ENCODE measurements around the gene ZBTB7C.
A peak's percentile ranks its signal among the peaks of the same experiment; 100 is the strongest.

The ZBTB7C gene

DNA sequence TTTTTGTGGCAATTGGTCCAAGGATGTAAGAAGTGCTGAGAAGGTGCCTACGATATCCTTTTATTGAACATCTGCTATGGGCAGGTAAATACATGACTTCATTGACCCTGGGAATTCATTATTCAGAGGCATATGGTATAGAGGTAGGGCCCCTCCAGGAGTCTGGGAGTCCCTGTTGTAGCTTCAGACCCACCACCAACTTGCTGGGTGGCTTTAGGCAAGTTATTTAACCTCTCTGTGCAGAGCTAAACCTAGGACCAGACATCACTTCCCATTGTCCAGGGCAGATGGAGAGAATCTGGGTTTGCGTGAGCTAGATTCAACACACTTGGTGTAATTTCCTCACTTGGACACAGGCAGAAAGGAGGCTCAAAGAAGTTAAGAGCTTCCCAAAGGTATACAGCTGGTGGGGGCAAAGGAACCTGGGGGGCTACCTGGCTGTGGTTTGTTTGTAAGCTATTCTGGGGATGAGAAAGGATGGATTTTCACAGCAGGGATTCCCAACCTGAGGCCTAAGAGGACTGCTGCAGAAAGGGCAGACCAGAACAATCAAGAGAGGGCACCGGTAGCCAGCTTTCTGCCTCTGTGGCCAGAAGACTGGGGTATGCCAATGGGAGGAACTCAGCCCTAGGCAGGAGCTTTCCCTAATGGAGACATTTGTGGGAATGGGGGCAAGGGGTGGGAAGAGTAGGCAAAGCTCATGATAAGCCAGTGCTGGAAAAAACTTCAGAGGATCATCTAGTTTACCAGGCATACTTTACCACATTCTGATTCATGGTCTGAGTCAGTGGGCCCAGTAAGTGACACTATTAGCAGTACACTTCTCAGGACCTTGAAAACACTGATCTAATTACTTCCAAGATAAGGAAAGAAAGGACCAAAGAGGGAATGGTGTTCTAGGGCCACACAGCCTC lies 376.1 kb downstream of the ZBTB7C start:
- DNase-seq (ENCODE audit: low read depth, low spot score), result no peak
- no peak overlapping the region for H3K4me3 ChIP-seq (ENCODE audit: insufficient read length, low read depth)
- no peaks in the 10 kb centered on the region for H3K36me3 ChIP-seq (ENCODE audit: insufficient read depth, insufficient read length, low read length)
- H3K4me1 ChIP-seq (ENCODE audit: insufficient read depth, insufficient read length), result peaks cover 4% of the 10 kb centered on the region
- TF ChIP-seq YY1 (IDR thresholded peaks at IDR 0.05; ENCODE audit: insufficient read depth, insufficient read length), result no peak
- no peak for TF ChIP-seq ZNF274 (IDR thresholded peaks at IDR 0.05; ENCODE audit: low read depth, low read length)
- no peak for TF ChIP-seq SUZ12 (IDR thresholded peaks at IDR 0.05; ENCODE audit: extremely low read depth, insufficient read depth, insufficient read length)
- H3K9me3 ChIP-seq (ENCODE audit: insufficient read depth, low read length), result no peaks in the 10 kb centered on the region
- H3K27me3 ChIP-seq (ENCODE audit: insufficient read depth, insufficient read length), result no peaks in the 10 kb centered on the region
- no peak overlapping the region for H3K9ac ChIP-seq (ENCODE audit: insufficient read length, low read depth)

- Histone ChIP-seq H3K4me1 (ENCODE audit: insufficient read depth, insufficient read length) (peaks cover 4% of the 10 kb centered on the region), H3K36me3 (ENCODE audit: insufficient read depth, insufficient read length, low read length) (no peaks in the 10 kb centered on the region)
Measured at GRCh38 chr18:48031641-48032040, 377.5 kb downstream of the ZBTB7C start.

DNA sequence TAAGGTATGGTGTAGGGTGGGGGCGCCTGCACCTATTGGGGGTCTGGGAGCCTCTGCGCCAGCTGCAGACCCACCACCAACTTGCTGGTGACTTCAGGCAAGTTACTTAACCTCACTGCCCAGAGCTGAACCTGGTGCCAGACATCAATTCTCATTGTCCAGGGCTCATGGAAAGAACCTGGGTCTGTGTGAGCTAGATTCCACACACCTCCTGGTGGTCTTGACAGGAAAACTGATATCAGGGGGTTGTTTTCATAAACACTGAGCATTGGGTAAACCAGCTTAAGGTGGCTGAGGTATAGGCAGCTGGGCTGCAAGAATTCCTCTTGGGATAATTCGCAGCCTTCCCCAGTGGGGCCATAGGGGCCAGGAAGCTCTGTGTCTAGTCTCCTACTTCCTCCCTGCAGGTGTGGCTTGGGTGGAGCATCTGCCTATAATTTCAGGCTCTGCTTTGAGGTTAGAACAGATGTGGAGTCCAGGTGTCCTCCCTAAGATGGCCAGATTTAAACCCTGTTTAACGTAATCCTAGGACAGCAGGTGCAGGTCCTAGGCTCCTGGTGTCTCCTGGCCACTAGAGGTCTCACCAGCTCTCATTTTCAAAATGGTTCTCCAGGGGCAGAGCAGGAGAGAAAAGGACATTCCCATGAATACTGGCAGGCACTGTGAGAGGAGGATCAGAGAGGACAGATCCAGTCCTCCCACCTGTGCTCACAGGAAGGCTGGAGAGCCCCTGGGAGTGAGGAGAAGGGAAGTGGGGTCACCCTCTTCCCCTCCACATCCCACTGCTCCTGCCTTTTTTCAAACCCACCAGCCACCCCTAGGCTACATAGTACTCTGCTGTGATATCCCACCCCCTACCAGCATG lies 378.3 kb downstream of the ZBTB7C start:
- H3K9ac ChIP-seq (ENCODE audit: insufficient read length, low read depth), result no peak overlapping the region
- no peaks in the 10 kb centered on the region for H3K36me3 ChIP-seq (ENCODE audit: insufficient read depth, insufficient read length, low read length)
- H3K9me3 ChIP-seq (ENCODE audit: insufficient read depth, low read length), result no peaks in the 10 kb centered on the region
- no peaks in the 10 kb centered on the region for H3K27me3 ChIP-seq (ENCODE audit: insufficient read depth, insufficient read length)
- H3K4me1 ChIP-seq (ENCODE audit: insufficient read depth, insufficient read length), result peaks cover 2% of the 10 kb centered on the region
- DNase-seq (ENCODE audit: low read depth, low spot score), result peak; percentile 50
- TF ChIP-seq YY1 (IDR thresholded peaks at IDR 0.05; ENCODE audit: insufficient read depth, insufficient read length), result no peak
- H3K4me3 ChIP-seq (ENCODE audit: insufficient read length, low read depth), result no peak overlapping the region

More at GRCh38 chr18:48031641-48032040, 377.5 kb downstream of the ZBTB7C start:
- Histone ChIP-seq H3K4me3 (ENCODE audit: insufficient read length, low read depth) (no peak overlapping the region), H3K9ac (ENCODE audit: insufficient read length, low read depth) (no peak overlapping the region), H3K9me3 (ENCODE audit: insufficient read depth, low read length) (no peaks in the 10 kb centered on the region), H3K27me3 (ENCODE audit: insufficient read depth, insufficient read length) (no peaks in the 10 kb centered on the region)
- TF ChIP-seq ZNF274 (IDR thresholded peaks at IDR 0.05; ENCODE audit: low read depth, low read length), result no peak
- TF ChIP-seq YY1 (IDR thresholded peaks at IDR 0.05; ENCODE audit: insufficient read depth, insufficient read length), result no peak
- no peak for TF ChIP-seq SUZ12 (IDR thresholded peaks at IDR 0.05; ENCODE audit: extremely low read depth, insufficient read depth, insufficient read length)
- no peak for DNase-seq (ENCODE audit: low read depth, low spot score)

DNA sequence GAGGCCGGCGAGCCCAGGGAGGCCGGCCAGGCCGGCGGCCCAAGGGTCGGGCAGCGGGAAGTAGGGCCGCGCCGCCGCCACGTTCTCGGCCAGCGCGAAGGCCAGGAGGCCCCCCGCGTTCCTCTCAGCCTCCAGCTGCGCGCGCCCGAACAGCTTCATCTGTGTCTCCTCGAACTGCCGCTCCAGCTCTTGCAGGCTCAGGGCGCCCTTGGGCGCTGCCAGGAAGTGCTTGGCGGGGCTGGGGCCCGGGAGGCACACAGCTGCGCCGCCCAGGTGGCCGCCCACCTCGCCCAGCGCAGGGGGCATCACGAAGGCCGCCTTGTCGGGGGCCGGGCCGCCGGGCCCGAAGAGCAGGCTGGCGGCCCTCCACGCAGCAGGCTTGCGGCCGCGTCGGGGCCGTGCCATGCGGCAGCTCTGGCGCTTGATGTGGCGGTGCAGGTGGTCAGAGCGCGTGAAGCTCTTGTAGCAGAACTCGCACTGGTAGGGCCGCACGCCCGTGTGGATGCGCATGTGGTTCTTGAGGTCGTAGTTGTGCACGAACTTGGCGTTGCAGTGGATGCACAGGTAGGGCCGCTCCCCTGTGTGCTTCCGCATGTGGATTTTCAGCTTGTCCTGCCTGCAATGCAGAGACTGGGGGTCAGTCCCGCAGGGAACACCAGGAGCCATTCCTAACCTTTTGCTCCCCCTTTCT lies 379.7 kb downstream of the ZBTB7C start:
- no peaks in the 10 kb centered on the region for H3K9me3 ChIP-seq (ENCODE audit: insufficient read depth, low read length)
- no peak for DNase-seq (ENCODE audit: low read depth, low spot score)
- H3K9ac ChIP-seq (ENCODE audit: insufficient read length, low read depth), result no peak overlapping the region
- no peaks in the 10 kb centered on the region for H3K27me3 ChIP-seq (ENCODE audit: insufficient read depth, insufficient read length)
- H3K4me3 ChIP-seq (ENCODE audit: insufficient read length, low read depth), result no peak overlapping the region
- H3K36me3 ChIP-seq (ENCODE audit: insufficient read depth, insufficient read length, low read length), result no peaks in the 10 kb centered on the region
- TF ChIP-seq YY1 (IDR thresholded peaks at IDR 0.05; ENCODE audit: insufficient read depth, insufficient read length) (no peak), SUZ12 (IDR thresholded peaks at IDR 0.05; ENCODE audit: extremely low read depth, insufficient read depth, insufficient read length) (no peak), ZNF274 (IDR thresholded peaks at IDR 0.05; ENCODE audit: low read depth, low read length) (no peak)
- H3K4me1 ChIP-seq (ENCODE audit: insufficient read depth, insufficient read length), result peaks cover 2% of the 10 kb centered on the region

GRCh38 chr18:48028696-48029095 lies 380.5 kb downstream of the ZBTB7C start:
- no peak for DNase-seq (ENCODE audit: low read depth, low spot score)
- H3K4me3 ChIP-seq (ENCODE audit: insufficient read length, low read depth), result no peak overlapping the region
- no peak overlapping the region for H3K9ac ChIP-seq (ENCODE audit: insufficient read length, low read depth)
- TF ChIP-seq SUZ12 (IDR thresholded peaks at IDR 0.05; ENCODE audit: extremely low read depth, insufficient read depth, insufficient read length) (no peak), YY1 (IDR thresholded peaks at IDR 0.05; ENCODE audit: insufficient read depth, insufficient read length) (no peak), ZNF274 (IDR thresholded peaks at IDR 0.05; ENCODE audit: low read depth, low read length) (no peak)
- H3K9me3 ChIP-seq (ENCODE audit: insufficient read depth, low read length), result no peaks in the 10 kb centered on the region
- H3K4me1 ChIP-seq (ENCODE audit: insufficient read depth, insufficient read length), result peaks cover 2% of the 10 kb centered on the region
- H3K27me3 ChIP-seq (ENCODE audit: insufficient read depth, insufficient read length), result no peaks in the 10 kb centered on the region
- H3K36me3 ChIP-seq (ENCODE audit: insufficient read depth, insufficient read length, low read length), result no peaks in the 10 kb centered on the region

DNA sequence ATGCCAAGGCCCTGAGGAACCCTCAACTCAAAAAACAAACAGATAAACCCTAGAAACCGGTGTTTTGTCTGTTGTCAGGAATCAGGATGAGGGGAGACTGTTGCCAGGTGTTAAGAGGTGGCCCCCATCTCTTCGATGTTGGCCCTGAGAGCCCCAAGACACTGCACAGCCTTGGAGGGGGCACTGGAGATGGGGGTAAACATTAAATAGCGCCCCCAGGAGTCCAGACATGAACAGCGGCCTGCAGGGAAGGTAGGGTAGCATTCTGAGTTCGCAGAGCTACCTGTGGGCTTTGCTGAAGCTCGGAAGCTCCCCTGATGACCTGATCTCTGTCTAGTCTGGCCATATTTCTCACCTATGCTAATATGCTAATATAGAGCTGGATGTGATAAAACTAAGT lies 381.1 kb downstream of the ZBTB7C start:
- Histone ChIP-seq H3K27me3 (ENCODE audit: insufficient read depth, insufficient read length) (no peaks in the 10 kb centered on the region), H3K4me3 (ENCODE audit: insufficient read length, low read depth) (no peak overlapping the region), H3K36me3 (ENCODE audit: insufficient read depth, insufficient read length, low read length) (no peaks in the 10 kb centered on the region), H3K9ac (ENCODE audit: insufficient read length, low read depth) (no peak overlapping the region), H3K4me1 (ENCODE audit: insufficient read depth, insufficient read length) (no peaks in the 10 kb centered on the region), H3K9me3 (ENCODE audit: insufficient read depth, low read length) (no peaks in the 10 kb centered on the region)
- TF ChIP-seq SUZ12 (IDR thresholded peaks at IDR 0.05; ENCODE audit: extremely low read depth, insufficient read depth, insufficient read length), result no peak
- TF ChIP-seq ZNF274 (IDR thresholded peaks at IDR 0.05; ENCODE audit: low read depth, low read length), result no peak
- no peak for TF ChIP-seq YY1 (IDR thresholded peaks at IDR 0.05; ENCODE audit: insufficient read depth, insufficient read length)
- no peak for DNase-seq (ENCODE audit: low read depth, low spot score)

All from NT2/D1 (cell line).